Measurements from ENCODE around the gene SCYGR7. TPM values are rescaled to one million over a fixed set of nuclear protein-coding genes. Genes with fewer than 3 reads are reported as not detected.

Gene SCYGR7, protein sequence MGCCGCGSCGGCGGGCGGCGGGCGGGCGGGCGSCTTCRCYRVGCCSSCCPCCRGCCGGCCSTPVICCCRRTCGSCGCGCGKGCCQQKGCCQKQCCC
- total RNA-seq = not detected

DNA sequence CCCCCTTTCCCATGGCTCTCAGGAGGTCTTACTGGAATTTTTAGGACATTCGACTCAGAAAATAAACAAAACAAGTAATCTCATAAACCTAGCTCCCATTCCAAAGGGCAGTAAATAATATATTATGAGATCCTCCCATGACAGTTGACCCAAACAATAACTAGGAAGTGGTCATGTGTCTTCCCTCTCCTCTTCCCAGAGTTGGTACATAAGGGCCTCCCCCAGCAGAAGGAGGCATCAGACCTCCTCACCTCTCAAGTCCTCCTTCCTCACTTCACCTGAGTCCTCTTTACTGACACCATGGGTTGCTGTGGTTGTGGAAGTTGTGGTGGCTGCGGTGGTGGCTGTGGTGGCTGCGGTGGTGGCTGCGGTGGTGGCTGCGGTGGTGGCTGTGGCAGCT is at the start of gene SCYGR7:
Gene SCYGR7 (plus strand): TSS at position 301 of the 400 bp plus-strand sequence. CDS start 0 bp downstream, at position 301.
- DNase-seq (no peak), ATAC-seq (no peak)
- CTCF ChIA-PET = no interaction called here
- no peaks in the 10 kb centered on the region for H3K27me3 Mint-ChIP-seq (ENCODE audit: low read depth)
- no peak within 1 kb of the TSS for H3K4me3 Mint-ChIP-seq
- no peaks in the 10 kb centered on the region for H3K4me1 Mint-ChIP-seq (ENCODE audit: low read depth)
- no peaks in the 10 kb centered on the region for H3K36me3 Mint-ChIP-seq (ENCODE audit: low read depth)
- H3K27ac Mint-ChIP-seq = no peak within 1 kb of the TSS
- POLR2A ChIA-PET = no interaction called here
- no peaks in the 10 kb centered on the region for H3K9me3 Mint-ChIP-seq (ENCODE audit: insufficient read depth)

DNA sequence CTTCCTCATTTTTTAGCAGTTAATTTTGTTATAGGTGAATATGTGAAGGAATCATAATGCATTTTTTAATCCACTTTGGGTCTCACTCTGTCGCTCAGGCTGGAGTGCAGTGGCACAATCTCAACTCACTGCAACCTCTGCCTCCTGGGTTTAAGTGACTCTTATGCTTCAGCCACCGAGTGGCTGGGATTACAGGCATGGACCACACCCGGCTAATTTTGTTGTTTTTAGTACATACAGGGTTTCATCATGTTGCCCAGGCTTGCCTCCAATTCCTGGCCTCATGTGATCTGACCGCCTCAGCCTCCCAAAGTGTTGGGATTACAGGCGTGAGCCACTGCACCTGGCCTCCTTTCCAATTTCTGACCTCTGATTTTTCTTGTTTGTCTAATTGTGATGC is 43.9 kb upstream of the SCYGR7 start:
- H3K27me3 Mint-ChIP-seq (ENCODE audit: low read depth) = peaks cover 3% of the 10 kb centered on the region
- no peaks in the 10 kb centered on the region for H3K4me1 Mint-ChIP-seq (ENCODE audit: low read depth)
- ATAC-seq (no peak), DNase-seq (no peak)
- CTCF ChIA-PET = no interaction called here
- no peaks in the 10 kb centered on the region for H3K36me3 Mint-ChIP-seq (ENCODE audit: low read depth)
- no peaks in the 10 kb centered on the region for H3K9me3 Mint-ChIP-seq (ENCODE audit: insufficient read depth)
- H3K27ac Mint-ChIP-seq = no peak overlapping the region
- no peak overlapping the region for H3K4me3 Mint-ChIP-seq
- POLR2A ChIA-PET = no interaction called here

GRCh38 chr2:227687189-227687588 is 40.9 kb upstream of the SCYGR7 start:
- no peak overlapping the region for H3K4me3 Mint-ChIP-seq
- H3K9me3 Mint-ChIP-seq (ENCODE audit: insufficient read depth) = no peaks in the 10 kb centered on the region
- H3K27me3 Mint-ChIP-seq (ENCODE audit: low read depth) = peaks cover 12% of the 10 kb centered on the region
- POLR2A ChIA-PET = no interaction called here
- H3K4me1 Mint-ChIP-seq (ENCODE audit: low read depth) = no peaks in the 10 kb centered on the region
- ATAC-seq (no peak), DNase-seq (no peak)
- no peak overlapping the region for H3K27ac Mint-ChIP-seq
- CTCF ChIA-PET = no interaction called here
- no peaks in the 10 kb centered on the region for H3K36me3 Mint-ChIP-seq (ENCODE audit: low read depth)

- peaks cover 9% of the 10 kb centered on the region for H3K27me3 Mint-ChIP-seq (ENCODE audit: low read depth)
- no peaks in the 10 kb centered on the region for H3K4me1 Mint-ChIP-seq (ENCODE audit: low read depth)
- ATAC-seq (no peak), DNase-seq (no peak)
- no peaks in the 10 kb centered on the region for H3K36me3 Mint-ChIP-seq (ENCODE audit: low read depth)
- CTCF ChIA-PET = interaction anchor here (1.0 kb wide), 1 partner anchor 39 kb away, joined by 3 read pairs; no protein-coding TSS in a partner anchor
- POLR2A ChIA-PET = interaction anchor here (0.6 kb wide), 2 partner anchors 226 to 312 kb away, joined by 3 read pairs; no protein-coding TSS in a partner anchor
- H3K4me3 Mint-ChIP-seq = no peak overlapping the region
- no peak overlapping the region for H3K27ac Mint-ChIP-seq
- no peaks in the 10 kb centered on the region for H3K9me3 Mint-ChIP-seq (ENCODE audit: insufficient read depth)
Observed at GRCh38 chr2:227696990-227697679, 31.0 kb upstream of the SCYGR7 start.

DNA sequence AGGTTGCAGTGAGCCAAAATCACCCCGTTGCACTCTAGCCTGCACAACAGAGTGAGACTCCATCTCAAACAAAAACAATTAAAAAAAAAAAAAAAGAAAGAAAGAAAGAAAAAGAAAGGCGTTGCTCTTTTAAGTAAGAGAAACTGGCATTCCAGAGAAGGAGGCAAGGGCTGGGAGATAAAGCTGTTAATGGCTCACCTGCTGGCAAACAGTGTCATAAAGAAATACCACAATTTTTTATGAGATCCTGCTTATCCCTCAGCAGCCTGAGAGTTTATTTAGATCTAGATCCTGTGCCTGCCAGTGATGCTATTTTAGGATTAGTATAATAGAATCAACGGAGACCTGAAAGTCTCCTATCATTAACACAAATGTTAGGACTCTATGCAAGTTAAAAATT is 26.6 kb upstream of the SCYGR7 start:
- ChIA-PET POLR2A (no interaction called here), CTCF (no interaction called here)
- no peaks in the 10 kb centered on the region for H3K9me3 Mint-ChIP-seq (ENCODE audit: insufficient read depth)
- H3K4me3 Mint-ChIP-seq = no peak overlapping the region
- H3K4me1 Mint-ChIP-seq (ENCODE audit: low read depth) = no peaks in the 10 kb centered on the region
- no peak for DNase-seq
- H3K27ac Mint-ChIP-seq = no peak overlapping the region
- no peaks in the 10 kb centered on the region for H3K36me3 Mint-ChIP-seq (ENCODE audit: low read depth)
- no peaks in the 10 kb centered on the region for H3K27me3 Mint-ChIP-seq (ENCODE audit: low read depth)
- ATAC-seq = no peak

- no peak overlapping the region for H3K4me3 Mint-ChIP-seq
- ChIA-PET POLR2A (no interaction called here), CTCF (interaction anchor here (1.0 kb wide), 1 partner anchor 45 kb away, joined by 4 read pairs; no protein-coding TSS in a partner anchor)
- H3K27ac Mint-ChIP-seq = no peak overlapping the region
- no peaks in the 10 kb centered on the region for H3K9me3 Mint-ChIP-seq (ENCODE audit: insufficient read depth)
- H3K27me3 Mint-ChIP-seq (ENCODE audit: low read depth) = no peaks in the 10 kb centered on the region
- DNase-seq (no peak), ATAC-seq (no peak)
- H3K36me3 Mint-ChIP-seq (ENCODE audit: low read depth) = no peaks in the 10 kb centered on the region
- H3K4me1 Mint-ChIP-seq (ENCODE audit: low read depth) = no peaks in the 10 kb centered on the region
Observed at GRCh38 chr2:227703280-227703732, 24.8 kb upstream of the SCYGR7 start.

- no peak for DNase-seq
- ChIA-PET POLR2A (no interaction called here), CTCF (no interaction called here)
- Mint-ChIP-seq H3K9me3 (ENCODE audit: insufficient read depth) (no peaks in the 10 kb centered on the region), H3K27me3 (ENCODE audit: low read depth) (no peaks in the 10 kb centered on the region), H3K36me3 (ENCODE audit: low read depth) (no peaks in the 10 kb centered on the region), H3K27ac (no peak overlapping the region), H3K4me3 (no peak overlapping the region), H3K4me1 (ENCODE audit: low read depth) (no peaks in the 10 kb centered on the region)
- no peak for ATAC-seq
Observed at GRCh38 chr2:227703961-227704360, 24.2 kb upstream of the SCYGR7 start.

GRCh38 chr2:227706859-227707258 is 21.3 kb upstream of the SCYGR7 start:
- Mint-ChIP-seq H3K27me3 (ENCODE audit: low read depth) (no peaks in the 10 kb centered on the region), H3K4me1 (ENCODE audit: low read depth) (no peaks in the 10 kb centered on the region), H3K36me3 (ENCODE audit: low read depth) (no peaks in the 10 kb centered on the region), H3K4me3 (no peak overlapping the region), H3K27ac (no peak overlapping the region), H3K9me3 (ENCODE audit: insufficient read depth) (no peaks in the 10 kb centered on the region)
- ChIA-PET CTCF (no interaction called here), POLR2A (no interaction called here)
- ATAC-seq = no peak
- no peak for DNase-seq

DNA sequence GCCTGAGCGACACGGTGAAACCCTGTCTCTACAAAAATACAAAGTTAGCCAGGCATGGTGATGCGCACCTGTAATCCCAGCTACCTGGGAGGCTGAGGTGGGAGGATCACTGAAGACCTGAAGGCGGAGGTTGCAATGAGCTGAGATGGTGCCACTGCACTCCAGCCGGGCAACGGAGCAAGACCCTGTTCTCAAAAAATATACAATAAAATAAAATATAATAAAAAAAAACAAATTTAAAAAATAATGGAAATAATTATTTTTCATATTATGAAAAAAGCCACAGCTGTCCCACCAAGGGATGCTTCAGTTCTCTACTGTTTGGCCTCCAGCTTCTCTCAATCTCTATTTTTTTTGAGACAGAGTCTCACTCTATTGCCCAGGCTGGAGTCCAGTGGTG is 20.7 kb upstream of the SCYGR7 start:
- CTCF ChIA-PET = no interaction called here
- H3K9me3 Mint-ChIP-seq (ENCODE audit: insufficient read depth) = no peaks in the 10 kb centered on the region
- H3K4me1 Mint-ChIP-seq (ENCODE audit: low read depth) = no peaks in the 10 kb centered on the region
- H3K36me3 Mint-ChIP-seq (ENCODE audit: low read depth) = no peaks in the 10 kb centered on the region
- no peaks in the 10 kb centered on the region for H3K27me3 Mint-ChIP-seq (ENCODE audit: low read depth)
- H3K27ac Mint-ChIP-seq = no peak overlapping the region
- POLR2A ChIA-PET = no interaction called here
- no peak for DNase-seq
- no peak overlapping the region for H3K4me3 Mint-ChIP-seq
- ATAC-seq = no peak

GRCh38 chr2:227710986-227711385 is 17.1 kb upstream of the SCYGR7 start:
- H3K27me3 Mint-ChIP-seq (ENCODE audit: low read depth) = peaks cover 3% of the 10 kb centered on the region
- POLR2A ChIA-PET = no interaction called here
- H3K4me3 Mint-ChIP-seq = no peak overlapping the region
- no peaks in the 10 kb centered on the region for H3K36me3 Mint-ChIP-seq (ENCODE audit: low read depth)
- no peak overlapping the region for H3K27ac Mint-ChIP-seq
- no peaks in the 10 kb centered on the region for H3K9me3 Mint-ChIP-seq (ENCODE audit: insufficient read depth)
- no peaks in the 10 kb centered on the region for H3K4me1 Mint-ChIP-seq (ENCODE audit: low read depth)
- ATAC-seq (no peak), DNase-seq (no peak)
- CTCF ChIA-PET = no interaction called here

DNA sequence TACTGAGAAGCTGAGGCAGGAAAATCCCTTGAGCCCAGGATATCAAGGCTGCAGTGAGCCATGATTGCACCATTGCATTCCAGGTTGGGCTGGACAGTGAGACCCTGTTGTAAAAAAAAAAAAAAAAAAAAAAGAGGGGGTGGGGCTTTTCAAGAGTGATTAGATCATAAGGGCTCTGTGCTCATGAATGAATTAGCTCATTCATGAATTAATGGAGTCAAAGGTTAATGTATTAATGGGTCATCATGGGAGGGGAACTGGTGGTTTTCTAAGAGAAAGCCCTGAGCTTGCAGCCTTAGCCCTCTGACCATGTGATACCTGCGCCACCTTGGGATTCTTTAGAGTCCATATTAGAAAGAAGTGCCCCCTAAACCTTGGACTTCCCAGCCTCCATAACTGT is 14.8 kb upstream of the SCYGR7 start:
- Mint-ChIP-seq H3K27me3 (ENCODE audit: low read depth) (peaks cover 8% of the 10 kb centered on the region), H3K4me3 (no peak overlapping the region), H3K36me3 (ENCODE audit: low read depth) (no peaks in the 10 kb centered on the region), H3K4me1 (ENCODE audit: low read depth) (no peaks in the 10 kb centered on the region), H3K9me3 (ENCODE audit: insufficient read depth) (no peaks in the 10 kb centered on the region), H3K27ac (no peak overlapping the region)
- ATAC-seq = no peak
- DNase-seq = no peak
- POLR2A ChIA-PET = no interaction called here
- CTCF ChIA-PET = no interaction called here

- peaks cover 8% of the 10 kb centered on the region for H3K27me3 Mint-ChIP-seq (ENCODE audit: low read depth)
- ChIA-PET POLR2A (no interaction called here), CTCF (interaction anchor here (1.4 kb wide), 1 partner anchor 59 kb away, joined by 5 read pairs; no protein-coding TSS in a partner anchor)
- H3K4me3 Mint-ChIP-seq = no peak overlapping the region
- H3K9me3 Mint-ChIP-seq (ENCODE audit: insufficient read depth) = no peaks in the 10 kb centered on the region
- DNase-seq = no peak
- no peaks in the 10 kb centered on the region for H3K4me1 Mint-ChIP-seq (ENCODE audit: low read depth)
- no peak for ATAC-seq
- no peak overlapping the region for H3K27ac Mint-ChIP-seq
- H3K36me3 Mint-ChIP-seq (ENCODE audit: low read depth) = no peaks in the 10 kb centered on the region
Observed at GRCh38 chr2:227716501-227716900, 11.6 kb upstream of the SCYGR7 start.

Measured in activated CD8-positive, alpha-beta T cell treated with anti-CD3 and anti-CD28 coated beads, Interleukin-2, amount 10 ng/mL, durations not matched to agents 7 days and 5 days (primary cell).